Spleen (tissue), 11 donors: ENCODE results near the gene NUP58. TPM values are rescaled to one million over a fixed set of nuclear protein-coding genes. Genes with fewer than 3 reads are reported as not detected.

Experiments used
- DNase-seq: peaks from one replicate; pipeline ENCODE4 v3.0.0-alpha.2; 2020
- H3K27ac ChIP-seq, 8 donors: fragments of 200-600 bp; sonication (generic) in 7 of 8; 1 replicate in 4 of 8; 2 replicates in 4 of 8; pipeline versions ENCODE4 v1.5.0 to v1.8.0; 2016 to 2021; ENCODE audit warnings: inconsistent platforms in 4 of 8, mild to moderate bottlenecking in 4 of 8, moderate library complexity in 1 of 8
- H3K27me3 ChIP-seq, 7 donors: fragments of 200-600 bp; sonication (generic) in 6 of 7; replicated peaks in 1 of 7; 1 replicate in 4 of 7; 2 replicates in 3 of 7; pipeline versions ENCODE4 v1.5.0 to v1.8.0; 2016 to 2021; ENCODE audit warnings: inconsistent platforms in 3 of 7, mild to moderate bottlenecking in 1 of 7
- H3K36me3 ChIP-seq, 6 donors: fragments of 200-600 bp; sonication (generic) in 5 of 6; 1 replicate in 4 of 6; 2 replicates in 2 of 6; pipeline versions ENCODE4 v1.5.0 to v1.8.0; 2016 to 2021; ENCODE audit warnings: inconsistent platforms in 2 of 6
- H3K4me1 ChIP-seq, 6 donors: fragments of 200-600 bp; sonication (generic) in 5 of 6; 1 replicate in 3 of 6; 2 replicates in 3 of 6; pipeline versions ENCODE4 v1.5.0 to v1.8.0; 2016 to 2021; ENCODE audit warnings: inconsistent platforms in 3 of 6
- H3K4me3 ChIP-seq, 8 donors: fragments of 200-600 bp; sonication (generic) in 7 of 8; 1 replicate in 4 of 8; 2 replicates in 4 of 8; pipeline versions ENCODE4 v1.5.0 to v1.8.0; 2016 to 2021; ENCODE audit warnings: inconsistent platforms in 4 of 8, mild to moderate bottlenecking in 4 of 8, moderate library complexity in 2 of 8
- H3K9me3 ChIP-seq, 8 donors: fragments of 200-600 bp; sonication (generic) in 7 of 8; 1 replicate in 4 of 8; 2 replicates in 4 of 8; pipeline versions ENCODE4 v1.5.0 to v1.8.0; 2016 to 2021; ENCODE audit warnings: inconsistent platforms in 4 of 8
- CTCF ChIP-seq, 11 experiments: fragments of 200-600 bp in 7 of 11; fragments of 450-650 bp in 4 of 11; sonication (generic) in 4 of 11; IDR thresholded peaks in 8 of 11; conservative IDR thresholded peaks in 3 of 11; 1 replicate in 7 of 11; 2 replicates in 4 of 11; pipeline versions ENCODE4 v1.4.0 to v1.8.0; 2016 to 2021; ENCODE audit warnings: antibody characterized with exemption in 11 of 11, inconsistent platforms in 4 of 11, mild to moderate bottlenecking in 1 of 11
- POLR2A ChIP-seq, 3 donors: fragments of 450-650 bp; IDR thresholded peaks; one replicate each; pipeline ENCODE4 v1.5.1; 2017; ENCODE audit warnings: antibody characterized with exemption in 3 of 3, mild to moderate bottlenecking in 1 of 3
- POLR2AphosphoS5 ChIP-seq, 3 donors: sonication (generic); formaldehyde crosslinking; IDR thresholded peaks; one replicate each; pipeline ENCODE4 v1.5.1; 2017; ENCODE audit warnings: antibody characterized with exemption in 3 of 3
- WGBS, 5 donors: extraction: QIAGEN DNeasy Blood & Tissue Kit in 3 of 5; methylation state at CpG; one replicate each; pipeline versions ENCODE4 v1.1.5 to v1.1.7; 2013 to 2018; 5-methylcytosine and 5-hydroxymethylcytosine counted together
- intact Hi-C: fragments of 100-400 bp; cut with DNase I; formaldehyde crosslinking; loops from one replicate; pipeline ENCODE4 v1.15.0; 2023; ENCODE audit warnings: low total_unique reads
- polyA plus RNA-seq, 3 donors: library from polyadenylated mRNA; stranded (reverse); fragments of 200-250 nt; gene quantifications; one replicate each; pipeline ENCODE4 v1.2.1, GENCODE V29; 2013
- total RNA-seq, 7 donors: library from RNA; depleted of rRNA in 3 of 7; stranded (reverse); fragments of >200 nt in 3 of 7; fragmentation: NEBNext Ultra II Directional in 4 of 7; extraction: Animal tissue kit (Norgen Biotek cat#: 25700) in 4 of 7; gene quantifications; one replicate each; pipeline versions ENCODE4 v1.1.0 to v1.2.1, GENCODE V29; 2016 to 2021
- donor health status: healthy with polysubstance abuse.
- donor health status: DM: no; HTN: no; CAD: no; lungs with moderate emphysema.
- donor health status: DM: no; HTN: no; CAD: no.
- donor health status: Bipolar disorder and iron deficiency.
- donor health status: healthy.
- donor health status: DM: no; HTN: no; CAD: no.
- donor health status: DM: yes; HTN: yes; CAD: no.

Gene NUP58
- total and polyA plus RNA-seq, 10 donors = 9.1 to 53.6 (median 42.3) TPM

- H3K36me3 ChIP-seq = peaks cover 0 to 100% (median 65%) of the 10 kb centered on the region in 6 donors
- intact Hi-C loops = no loop called here
- H3K27ac ChIP-seq = no peak overlapping the region
- TF ChIP-seq POLR2AphosphoS5 (IDR thresholded peaks at IDR 0.05) (no peak), CTCF (IDR thresholded peaks at IDR 0.05 in 8 of 11, conservative IDR thresholded peaks at IDR 0.05 in 3 of 11) (no peak), POLR2A (IDR thresholded peaks at IDR 0.05) (no peak)
- no peaks in the 10 kb centered on the region for H3K27me3 ChIP-seq
- DNase-seq = no peak
- H3K4me3 ChIP-seq = no peak overlapping the region
- H3K4me1 ChIP-seq = peaks cover 0 to 7% (median 2%) of the 10 kb centered on the region in 6 donors
- 91 to 100% (median 95%) methylated on average over 2 of the region's 2 CpGs for WGBS, 5 donors
- no peaks in the 10 kb centered on the region for H3K9me3 ChIP-seq
Measured at GRCh38 chr13:25253702-25254101, 47.7 kb upstream of the NUP58 start.

GRCh38 chr13:25262261-25262660 lies 39.2 kb upstream of the NUP58 start:
- peaks cover 0 to 2% (median 0%) of the 10 kb centered on the region in 6 donors for H3K4me1 ChIP-seq
- no peak overlapping the region for H3K27ac ChIP-seq
- 91 to 96% (median 94%) methylated on average over 4 of the region's 4 CpGs for WGBS, 5 donors
- H3K4me3 ChIP-seq = no peak overlapping the region
- H3K9me3 ChIP-seq = no peaks in the 10 kb centered on the region
- intact Hi-C loops = loop anchor here (10.0 kb wide), 1 partner anchor 73 kb away; no protein-coding TSS in a partner anchor
- peaks cover 2 to 100% (median 81%) of the 10 kb centered on the region in 6 donors for H3K36me3 ChIP-seq
- no peaks in the 10 kb centered on the region for H3K27me3 ChIP-seq
- DNase-seq = no peak
- TF ChIP-seq CTCF (IDR thresholded peaks at IDR 0.05 in 8 of 11, conservative IDR thresholded peaks at IDR 0.05 in 3 of 11) = no peak

GRCh38 chr13:25266706-25267105 lies 34.7 kb upstream of the NUP58 start:
- DNase-seq = no peak
- peaks cover 0 to 17% (median 4%) of the 10 kb centered on the region in 6 donors for H3K4me1 ChIP-seq
- no peak overlapping the region for H3K4me3 ChIP-seq
- peaks cover 2 to 84% (median 50%) of the 10 kb centered on the region in 6 donors for H3K36me3 ChIP-seq
- H3K27me3 ChIP-seq = no peaks in the 10 kb centered on the region
- WGBS, 5 donors = 55 to 79% (median 68%) methylated on average over 3 to 5 of the region's 5 CpGs
- no peak overlapping the region for H3K27ac ChIP-seq
- intact Hi-C loops = loop anchor here (10.0 kb wide), 1 partner anchor 68 kb away; no protein-coding TSS in a partner anchor
- no peaks in the 10 kb centered on the region for H3K9me3 ChIP-seq
- TF ChIP-seq POLR2A (IDR thresholded peaks at IDR 0.05) (no peak), POLR2AphosphoS5 (IDR thresholded peaks at IDR 0.05) (no peak), CTCF (IDR thresholded peaks at IDR 0.05 in 8 of 11, conservative IDR thresholded peaks at IDR 0.05 in 3 of 11) (no peak)

GRCh38 chr13:25267715-25268114 lies 33.7 kb upstream of the NUP58 start:
- H3K4me1 ChIP-seq = peaks cover 0 to 17% (median 4%) of the 10 kb centered on the region in 6 donors
- TF ChIP-seq CTCF (IDR thresholded peaks at IDR 0.05 in 8 of 11, conservative IDR thresholded peaks at IDR 0.05 in 3 of 11) (peak in 1 of 11 experiments; percentile 14), POLR2AphosphoS5 (IDR thresholded peaks at IDR 0.05) (no peak)
- WGBS, 5 donors = 71 to 86% (median 80%) methylated on average over 1 of the region's 1 CpG
- no peaks in the 10 kb centered on the region for H3K9me3 ChIP-seq
- no peaks in the 10 kb centered on the region for H3K27me3 ChIP-seq
- intact Hi-C loops = loop anchor here (10.0 kb wide), 1 partner anchor 67 kb away; no protein-coding TSS in a partner anchor
- DNase-seq = no peak
- no peak overlapping the region for H3K4me3 ChIP-seq
- no peak overlapping the region for H3K27ac ChIP-seq
- peaks cover 2 to 84% (median 50%) of the 10 kb centered on the region in 6 donors for H3K36me3 ChIP-seq
